Superior temporal gyrus (tissue), 1 donor: ENCODE measurements around the gene TMC5.
A peak's percentile ranks its signal among the peaks of the same experiment; 100 is the strongest.

Experiments
- DNase-seq: peaks from one replicate; pipeline ENCODE4 v3.0.0-alpha.2; 2016; ENCODE audit errors: extremely low spot score

Gene TMC5

GRCh38 chr16:19506965-19507364 lies 89.3 kb downstream of the TMC5 start:
- no peak for DNase-seq

DNA sequence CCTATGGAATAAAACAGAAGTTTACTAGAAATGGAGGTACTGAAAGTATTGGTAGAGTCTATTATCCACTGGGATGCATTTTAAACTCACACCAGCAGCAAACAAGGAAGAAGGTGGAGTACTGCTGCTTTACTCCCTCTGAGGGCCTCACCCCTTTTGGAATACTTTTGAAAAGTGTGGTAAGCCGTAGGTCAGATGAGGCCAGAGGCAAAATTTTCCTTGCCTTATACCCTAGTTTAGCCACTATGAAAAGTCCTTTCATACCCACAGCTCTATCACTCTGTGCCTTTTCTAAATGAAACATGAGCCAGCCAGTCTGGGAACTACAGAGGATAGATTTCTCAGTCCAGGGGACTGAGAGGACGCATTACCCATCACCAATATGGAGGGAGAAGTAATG lies 90.2 kb downstream of the TMC5 start:
- no peak for DNase-seq

DNA sequence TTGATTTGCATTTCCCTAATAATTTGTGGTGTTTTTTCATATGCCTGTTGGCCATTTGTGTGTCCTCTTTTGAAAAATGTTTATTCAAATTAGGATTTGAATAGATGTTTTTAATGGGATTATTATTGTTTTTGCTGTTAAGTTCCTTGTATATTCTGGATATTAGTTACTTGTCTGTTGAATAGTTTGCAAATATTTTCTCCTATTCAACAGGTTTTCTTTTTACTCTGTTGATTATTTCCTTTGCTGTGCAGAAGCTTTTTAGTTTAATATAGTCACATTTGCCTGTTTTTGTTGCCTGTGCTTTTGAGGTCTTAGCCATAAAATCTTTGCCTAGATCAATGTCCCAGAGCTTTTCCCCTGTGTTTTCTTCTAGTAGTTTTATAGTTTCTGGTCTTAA lies 94.6 kb downstream of the TMC5 start:
- DNase-seq, result no peak

DNA sequence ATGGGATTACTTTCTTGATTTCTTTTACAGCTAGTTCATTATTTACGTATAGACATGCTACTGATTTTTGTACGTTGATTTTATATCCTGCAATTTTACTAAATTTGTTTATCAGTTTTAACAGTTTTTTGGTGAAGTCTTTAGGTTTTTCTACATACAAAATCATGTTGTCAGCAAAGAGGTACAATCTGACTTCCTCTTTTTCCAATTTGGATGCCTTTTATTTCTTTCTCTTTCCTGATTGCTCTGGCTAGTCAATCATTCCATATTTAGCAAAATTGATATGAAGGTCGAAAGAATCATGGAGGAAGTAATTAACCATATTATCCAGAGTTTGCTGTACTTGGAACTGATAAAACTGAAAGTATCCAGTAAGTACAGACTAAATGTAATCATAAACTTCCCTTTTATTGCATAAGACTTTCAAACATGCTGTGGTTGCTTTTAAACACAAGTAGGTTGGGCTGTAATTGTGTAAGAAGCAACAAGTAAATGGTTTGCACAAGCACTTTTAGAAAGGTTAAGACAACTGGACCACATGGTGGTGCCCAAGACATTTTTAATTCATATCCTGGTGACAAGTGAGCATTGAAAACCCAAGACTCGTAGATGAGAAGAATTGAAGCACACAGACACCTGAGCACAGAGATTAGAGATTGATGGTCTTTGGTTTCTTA lies 95.8 kb downstream of the TMC5 start:
- no peak for DNase-seq

- no peak for DNase-seq
Observed at GRCh38 chr16:19515757-19516156, 98.1 kb downstream of the TMC5 start.

GRCh38 chr16:19517424-19518089 lies 99.9 kb downstream of the TMC5 start:
- no peak for DNase-seq

DNA sequence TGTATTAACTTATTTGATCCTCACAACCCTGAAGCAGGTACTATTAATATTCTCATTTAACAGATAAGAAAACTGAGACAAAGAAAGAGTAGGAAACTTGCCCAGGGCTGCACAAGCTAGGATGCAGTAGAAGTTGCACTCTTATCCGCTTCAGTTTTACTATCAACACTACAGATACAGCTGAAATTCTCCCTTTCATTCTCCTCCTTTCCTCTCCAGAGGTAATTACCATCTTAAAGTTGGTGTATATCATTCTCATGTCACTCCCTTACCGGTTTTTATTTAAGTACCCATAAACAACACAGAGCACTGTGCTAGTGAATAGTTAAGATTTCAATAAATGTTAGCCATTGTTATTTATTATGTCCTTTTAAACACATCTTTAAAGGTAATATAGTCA lies 100.7 kb downstream of the TMC5 start:
- no peak for DNase-seq

GRCh38 chr16:19520861-19521331 lies 103.2 kb downstream of the TMC5 start:
- DNase-seq, result no peak

DNA sequence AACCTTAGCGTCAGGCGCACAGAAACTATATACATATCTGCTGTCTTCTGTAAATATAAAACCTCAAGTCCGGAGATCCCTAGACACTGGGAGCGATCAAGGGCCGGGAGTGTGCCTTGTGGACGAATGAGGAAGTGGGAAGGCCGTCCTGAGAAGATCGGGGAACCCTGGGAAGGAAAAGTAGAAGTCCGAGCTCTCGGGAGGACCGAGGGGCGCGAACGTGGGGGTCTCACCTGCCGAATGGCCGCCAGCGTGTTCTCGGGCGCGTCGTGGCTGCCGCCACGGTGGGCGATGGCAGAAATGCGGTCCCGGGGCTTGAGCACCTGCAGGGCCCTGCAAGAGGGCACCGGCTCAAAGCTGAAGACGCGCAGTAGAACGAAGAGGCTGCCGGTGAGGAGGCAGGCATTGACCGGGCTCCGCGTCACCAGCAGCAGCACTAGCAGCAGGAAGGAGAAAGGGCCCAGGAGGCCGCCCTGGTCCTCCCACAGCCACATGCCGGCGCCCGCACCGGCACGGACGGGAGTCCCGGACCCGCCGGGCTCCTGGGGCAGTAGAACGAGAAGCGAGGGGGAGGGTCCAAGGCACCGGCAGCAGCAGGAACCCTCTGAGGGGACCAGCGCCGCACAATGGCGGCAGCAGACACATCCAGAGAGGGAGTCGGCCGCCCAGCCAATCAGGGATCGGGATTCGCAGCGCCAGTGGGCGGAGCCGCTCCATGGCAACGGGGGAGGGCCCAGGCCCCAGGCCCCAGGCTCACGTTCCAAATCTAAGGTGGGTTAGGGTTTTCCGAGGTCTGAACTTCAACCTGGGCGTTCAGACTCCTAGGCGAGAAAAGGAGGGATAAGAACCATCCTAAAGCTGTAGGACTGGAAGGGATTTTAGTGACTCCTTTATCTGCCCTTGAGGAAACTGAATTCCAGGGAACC lies 104.1 kb downstream of the TMC5 start, which contains the start of gene GDE1:
Gene GDE1 (minus strand): TSS at position 628 of the 926 bp plus-strand sequence. CDS start 134 bp downstream, at position 494.
- DNase-seq, result peak; percentile 98

DNA sequence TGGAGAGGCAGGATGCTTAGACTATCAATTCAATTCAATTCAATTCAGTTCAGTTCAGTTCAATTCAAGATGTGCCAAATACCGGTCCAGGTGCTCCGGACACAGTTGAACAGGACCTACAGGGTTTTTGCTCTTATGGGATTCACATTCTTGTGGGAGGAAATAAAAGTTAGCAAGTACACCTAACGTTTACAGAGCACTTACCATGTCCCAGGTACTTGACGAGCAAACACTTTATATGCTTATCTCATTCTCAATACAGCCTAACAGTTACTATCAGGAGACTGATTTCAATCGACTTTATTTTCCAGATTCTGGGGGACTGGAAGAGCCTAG lies 104.7 kb downstream of the TMC5 start:
- no peak for DNase-seq

- DNase-seq, result no peak
Observed at GRCh38 chr16:19522760-19523159, 105.1 kb downstream of the TMC5 start.

DNA sequence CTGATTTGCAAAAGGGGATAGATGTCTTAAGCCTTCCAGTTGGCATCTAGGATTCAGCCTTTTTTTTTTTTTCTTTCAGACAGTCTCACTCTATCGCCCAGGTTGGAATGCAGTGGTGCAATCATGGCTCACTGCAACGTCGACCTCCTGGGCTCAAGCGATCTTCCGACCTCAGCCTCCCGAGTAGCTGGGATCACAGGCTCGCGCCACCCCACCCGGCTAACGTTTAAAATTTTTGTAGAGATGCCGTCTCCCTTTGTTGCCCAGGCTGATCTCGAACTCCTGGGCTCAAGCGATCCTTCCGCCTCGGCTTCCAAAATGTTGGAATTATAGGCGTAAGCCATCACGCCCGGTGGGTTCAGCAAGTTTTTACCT lies 105.5 kb downstream of the TMC5 start:
- no peak for DNase-seq

GRCh38 chr16:19523559-19524355 lies 106.1 kb downstream of the TMC5 start, which contains the start of gene CCP110:
Gene CCP110, plus strand, starts transcription at chr16:19523942. Its CDS starts 3,940 bp downstream, at chr16:19527882.
- DNase-seq, result peak; percentile 99

DNA sequence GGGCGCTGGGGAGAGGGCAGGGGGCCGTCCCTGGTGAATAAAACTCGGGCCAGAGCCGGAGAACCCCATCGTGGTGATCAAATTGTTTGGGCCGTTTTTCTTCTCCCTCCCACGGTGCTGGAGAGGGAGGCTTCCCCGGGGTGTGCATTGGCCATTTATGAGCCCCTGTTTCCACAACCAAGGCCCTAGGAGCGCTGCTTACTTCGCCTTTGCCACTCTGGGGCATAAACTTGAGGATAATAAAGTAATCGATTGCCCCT lies 106.6 kb downstream of the TMC5 start:
- peak; percentile 73 for DNase-seq

DNA sequence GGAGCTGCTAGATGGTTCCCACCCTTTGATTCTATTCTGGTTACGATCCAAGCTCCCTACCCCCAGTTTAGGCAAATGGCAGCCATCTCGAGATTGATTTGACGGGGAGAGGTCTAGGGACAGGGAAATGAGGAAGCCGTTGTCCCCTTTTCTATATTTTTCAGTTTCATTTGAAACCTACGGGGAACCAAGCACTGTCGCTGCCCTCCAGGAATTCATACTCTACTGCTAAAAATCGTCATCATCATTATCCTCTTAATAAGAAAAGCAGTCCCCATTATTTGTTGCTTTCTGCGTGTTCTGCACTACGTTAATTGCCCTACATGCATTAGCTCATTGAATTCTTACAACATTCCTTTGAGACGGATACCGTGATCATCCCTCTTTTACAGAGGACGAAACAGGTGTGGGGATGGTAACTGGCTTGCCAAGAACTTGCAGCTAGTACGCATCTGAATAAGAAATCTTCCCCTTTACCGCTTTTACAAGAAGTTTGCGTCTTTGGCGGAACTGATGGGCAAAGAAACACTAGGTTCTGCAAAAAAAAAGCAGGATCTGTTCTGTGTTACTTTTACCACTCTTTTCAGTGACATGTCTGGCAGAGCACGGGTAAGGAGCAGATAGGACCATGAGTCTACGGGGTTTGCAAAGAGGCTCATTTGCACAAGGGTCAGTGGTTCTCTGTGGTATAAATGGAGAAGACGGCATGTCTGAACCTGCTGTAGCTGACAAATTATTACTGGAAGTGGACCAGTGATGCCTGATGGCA lies 107.1 kb downstream of the TMC5 start:
- DNase-seq, result peak; percentile 79

- DNase-seq, result peak; percentile 46
Observed at GRCh38 chr16:19525385-19525723, 107.7 kb downstream of the TMC5 start.

DNA sequence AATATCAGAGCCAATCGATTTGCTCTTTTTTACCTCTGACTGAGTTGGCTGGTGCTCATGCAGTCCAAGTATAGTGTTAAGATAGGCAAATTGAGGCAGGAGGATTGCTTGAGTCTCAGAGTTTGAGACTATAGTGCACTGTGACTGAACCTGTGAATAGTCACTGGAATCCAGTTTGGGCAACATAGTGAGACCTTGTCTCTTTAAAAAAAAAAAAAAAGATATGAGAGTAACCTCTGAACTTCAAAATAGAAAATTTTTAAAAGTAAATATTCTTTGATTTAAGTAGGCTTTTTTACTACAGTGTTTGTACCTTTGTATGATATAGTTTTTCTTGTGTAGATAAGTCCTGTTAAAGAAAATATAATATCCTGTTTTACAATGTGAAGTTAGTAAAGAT lies 109.5 kb downstream of the TMC5 start:
- DNase-seq, result peak; percentile 41

GRCh38 chr16:19528666-19529065 lies 111.0 kb downstream of the TMC5 start:
- no peak for DNase-seq

DNA sequence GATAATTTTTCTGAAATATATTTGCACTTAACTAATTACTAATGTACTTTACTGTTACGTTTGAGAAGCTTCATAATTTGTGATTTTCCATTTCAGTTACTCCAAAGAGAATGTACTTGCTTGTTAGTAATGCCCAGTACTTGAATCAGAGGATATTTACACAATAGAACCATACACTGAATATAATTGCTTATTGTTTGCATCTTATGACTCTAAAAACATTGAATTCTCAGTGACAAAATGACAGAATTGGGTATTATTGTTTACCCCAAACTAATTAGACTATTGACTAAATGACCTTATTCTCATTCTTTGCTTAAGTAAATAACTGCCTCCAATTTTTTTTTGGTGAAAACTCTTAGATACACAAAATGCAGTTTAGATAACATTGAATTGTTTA lies 114.9 kb downstream of the TMC5 start:
- DNase-seq, result peak; percentile 95

DNA sequence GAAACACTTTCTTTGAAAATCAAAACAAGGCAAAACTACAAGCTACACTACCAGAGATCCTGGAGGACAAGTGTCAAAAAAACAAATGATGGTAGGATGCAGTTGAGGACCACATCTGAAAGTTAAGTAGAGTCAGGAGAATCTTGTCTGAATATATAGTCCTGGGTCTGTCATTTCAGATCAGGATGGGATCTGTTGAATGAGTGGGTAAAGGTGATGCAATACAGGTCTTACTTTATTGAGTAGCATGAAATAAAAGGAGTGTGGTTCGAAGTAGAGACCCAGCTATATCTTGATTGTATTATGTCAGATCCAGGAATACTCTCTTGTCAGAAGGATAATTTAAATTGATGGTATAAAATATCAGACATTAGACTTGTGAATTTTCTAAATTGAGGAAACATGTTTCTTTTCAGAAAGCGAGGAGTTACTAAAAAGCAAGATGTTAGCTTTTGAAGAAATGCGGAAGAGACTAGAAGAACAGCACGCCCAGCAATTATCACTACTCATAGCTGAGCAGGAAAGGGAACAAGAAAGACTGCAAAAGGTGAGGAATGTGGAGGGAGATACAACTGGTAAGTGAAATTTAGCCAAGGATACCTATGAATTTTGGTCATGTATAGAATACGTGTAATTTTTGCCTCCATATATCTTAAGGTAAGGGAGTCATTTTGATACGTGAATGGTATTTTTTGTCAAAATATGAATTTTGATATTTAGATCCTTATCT lies 122.7 kb downstream of the TMC5 start:
- DNase-seq, result no peak
